ENCODE measurements around the gene TOM1. TPM values are rescaled to one million over a fixed set of nuclear protein-coding genes. Genes with fewer than 3 reads are reported as not detected.

TOM1 gene
- total and polyA plus RNA-seq, 7 experiments from 2014 or later = 32.3 to 225 (median 55.3) TPM

GRCh38 chr22:35318346-35319215 lies 18.9 kb downstream of the TOM1 start:
- Mint-ChIP-seq H3K4me3 (no peak overlapping the region), H3K36me3 (peaks cover 2 to 32% (median 4%) of the 10 kb centered on the region in 5 donors), H3K27me3 (no peaks in the 10 kb centered on the region), H3K27ac (no peak overlapping the region), H3K9me3 (no peaks in the 10 kb centered on the region), H3K4me1 (peaks cover 9 to 23% (median 18%) of the 10 kb centered on the region in 7 donors)
- intact Hi-C loops (cut with micrococcal nuclease) = no loop called here
- CTCF ChIA-PET = no interaction called here
- peaks cover 0 to 72% (median 17%) of the 10 kb centered on the region in 3 experiments for H3K36me3 ChIP-seq (ENCODE audit: control insufficient read depth in 2 of 3, insufficient read depth in 3 of 3, low read length in 3 of 3)
- DNase-seq (no peak), ATAC-seq (no peak)
- no peak overlapping the region for H3K4me3 ChIP-seq (ENCODE audit: low read length)
- no peak overlapping the region for H3K27ac ChIP-seq (ENCODE audit: low read depth, low read length)
- H3K4me1 ChIP-seq (ENCODE audit: control insufficient read depth in 2 of 2, insufficient read depth in 2 of 2, low read length in 2 of 2) = no peaks in the 10 kb centered on the region
- POLR2A ChIA-PET = interaction anchor here (0.6 kb wide), 1 partner anchor 78 kb away, joined by 5 read pairs; no protein-coding TSS in a partner anchor
- H3K9me3 ChIP-seq (ENCODE audit: control insufficient read depth in 2 of 3, low read length in 3 of 3) = no peaks in the 10 kb centered on the region
- H3K27me3 ChIP-seq (ENCODE audit: control insufficient read depth in 2 of 2, insufficient read depth in 2 of 2, low read length in 2 of 2) = no peaks in the 10 kb centered on the region

- ATAC-seq = no peak
- POLR2A ChIA-PET = interaction anchor here (0.6 to 0.7 kb wide), 2 partner anchors 18 to 79 kb away, joined by 3 to 5 read pairs; no protein-coding TSS in a partner anchor
- Mint-ChIP-seq H3K4me3 (no peak overlapping the region), H3K27ac (no peak overlapping the region), H3K4me1 (peaks cover 7 to 17% (median 12%) of the 10 kb centered on the region in 7 donors), H3K36me3 (peaks cover 3 to 38% (median 4%) of the 10 kb centered on the region in 5 donors), H3K9me3 (no peaks in the 10 kb centered on the region), H3K27me3 (no peaks in the 10 kb centered on the region)
- H3K36me3 ChIP-seq (ENCODE audit: control insufficient read depth in 2 of 3, insufficient read depth in 3 of 3, low read length in 3 of 3) = peaks cover 0 to 81% (median 17%) of the 10 kb centered on the region in 3 experiments
- intact Hi-C loops (cut with micrococcal nuclease) = no loop called here
- H3K27me3 ChIP-seq (ENCODE audit: control insufficient read depth in 2 of 2, insufficient read depth in 2 of 2, low read length in 2 of 2) = no peaks in the 10 kb centered on the region
- no peak for DNase-seq
- H3K27ac ChIP-seq (ENCODE audit: low read depth, low read length) = no peak overlapping the region
- H3K4me3 ChIP-seq (ENCODE audit: low read length) = no peak overlapping the region
- CTCF ChIA-PET = no interaction called here
- H3K4me1 ChIP-seq (ENCODE audit: control insufficient read depth in 2 of 2, insufficient read depth in 2 of 2, low read length in 2 of 2) = no peaks in the 10 kb centered on the region
- H3K9me3 ChIP-seq (ENCODE audit: control insufficient read depth in 2 of 3, low read length in 3 of 3) = no peaks in the 10 kb centered on the region
Measured at GRCh38 chr22:35319244-35319985, 19.7 kb downstream of the TOM1 start.

- ChIA-PET CTCF (no interaction called here), POLR2A (no interaction called here)
- Histone ChIP-seq H3K27me3 (ENCODE audit: control insufficient read depth in 2 of 2, insufficient read depth in 2 of 2, low read length in 2 of 2) (no peaks in the 10 kb centered on the region), H3K4me1 (ENCODE audit: control insufficient read depth in 2 of 2, insufficient read depth in 2 of 2, low read length in 2 of 2) (no peaks in the 10 kb centered on the region), H3K4me3 (ENCODE audit: low read length) (no peak overlapping the region), H3K27ac (ENCODE audit: low read depth, low read length) (no peak overlapping the region), H3K36me3 (ENCODE audit: control insufficient read depth in 2 of 3, insufficient read depth in 3 of 3, low read length in 3 of 3) (peaks cover 13 to 95% (median 20%) of the 10 kb centered on the region in 3 experiments), H3K9me3 (ENCODE audit: control insufficient read depth in 2 of 3, low read length in 3 of 3) (no peaks in the 10 kb centered on the region)
- no peaks in the 10 kb centered on the region for H3K27me3 Mint-ChIP-seq
- H3K9me3 Mint-ChIP-seq = no peaks in the 10 kb centered on the region
- no peak for DNase-seq
- ATAC-seq = no peak
- H3K27ac Mint-ChIP-seq = no peak overlapping the region
- peaks cover 0 to 7% (median 0%) of the 10 kb centered on the region in 7 donors for H3K4me1 Mint-ChIP-seq
- peaks cover 8 to 64% (median 14%) of the 10 kb centered on the region in 5 donors for H3K36me3 Mint-ChIP-seq
- intact Hi-C loops (cut with micrococcal nuclease) = no loop called here
- no peak overlapping the region for H3K4me3 Mint-ChIP-seq
Measured at GRCh38 chr22:35322126-35322525, 22.4 kb downstream of the TOM1 start.

GRCh38 chr22:35322893-35323292 lies 23.2 kb downstream of the TOM1 start:
- Histone ChIP-seq H3K4me1 (ENCODE audit: control insufficient read depth in 2 of 2, insufficient read depth in 2 of 2, low read length in 2 of 2) (no peaks in the 10 kb centered on the region), H3K27ac (ENCODE audit: low read depth, low read length) (no peak overlapping the region), H3K27me3 (ENCODE audit: control insufficient read depth in 2 of 2, insufficient read depth in 2 of 2, low read length in 2 of 2) (no peaks in the 10 kb centered on the region), H3K9me3 (ENCODE audit: control insufficient read depth in 2 of 3, low read length in 3 of 3) (no peaks in the 10 kb centered on the region), H3K4me3 (ENCODE audit: low read length) (no peak overlapping the region), H3K36me3 (ENCODE audit: control insufficient read depth in 2 of 3, insufficient read depth in 3 of 3, low read length in 3 of 3) (peaks cover 13 to 95% (median 21%) of the 10 kb centered on the region in 3 experiments)
- H3K4me3 Mint-ChIP-seq = no peak overlapping the region
- ChIA-PET CTCF (interaction anchor here (1.0 kb wide), 1 partner anchor 14 kb away, joined by 3 read pairs; no protein-coding TSS in a partner anchor), POLR2A (no interaction called here)
- peaks cover 0 to 7% (median 0%) of the 10 kb centered on the region in 7 donors for H3K4me1 Mint-ChIP-seq
- H3K36me3 Mint-ChIP-seq = peaks cover 8 to 65% (median 14%) of the 10 kb centered on the region in 5 donors
- intact Hi-C loops (cut with micrococcal nuclease) = no loop called here
- H3K27me3 Mint-ChIP-seq = no peaks in the 10 kb centered on the region
- DNase-seq (no peak), ATAC-seq (no peak)
- no peaks in the 10 kb centered on the region for H3K9me3 Mint-ChIP-seq
- no peak overlapping the region for H3K27ac Mint-ChIP-seq

- H3K9me3 Mint-ChIP-seq = no peaks in the 10 kb centered on the region
Measured at GRCh38 chr22:35323305-35323704, 23.6 kb downstream of the TOM1 start.

GRCh38 chr22:35324067-35324466 lies 24.4 kb downstream of the TOM1 start:
- peaks cover 2 to 7% of the 10 kb centered on the region in 2 donors for H3K4me1 ChIP-seq (ENCODE audit: control insufficient read depth in 2 of 2, insufficient read depth in 2 of 2, low read length in 2 of 2)
- intact Hi-C loops (cut with micrococcal nuclease) = no loop called here

More at GRCh38 chr22:35323305-35323704, 23.6 kb downstream of the TOM1 start:
- H3K4me3 ChIP-seq (ENCODE audit: low read length) = no peak overlapping the region
- intact Hi-C loops (cut with micrococcal nuclease) = no loop called here
- H3K4me1 ChIP-seq (ENCODE audit: control insufficient read depth in 2 of 2, insufficient read depth in 2 of 2, low read length in 2 of 2) = peaks cover 0 to 2% of the 10 kb centered on the region in 2 donors
- ChIA-PET CTCF (interaction anchor here (1.0 kb wide), 1 partner anchor 13 kb away, joined by 3 read pairs; no protein-coding TSS in a partner anchor), POLR2A (no interaction called here)
- peaks cover 13 to 95% (median 24%) of the 10 kb centered on the region in 3 experiments for H3K36me3 ChIP-seq (ENCODE audit: control insufficient read depth in 2 of 3, insufficient read depth in 3 of 3, low read length in 3 of 3)
- peaks cover 0 to 7% (median 3%) of the 10 kb centered on the region in 7 donors for H3K4me1 Mint-ChIP-seq
- H3K27ac Mint-ChIP-seq = no peak overlapping the region
- DNase-seq = no peak
- H3K27ac ChIP-seq (ENCODE audit: low read depth, low read length) = no peak overlapping the region
- no peaks in the 10 kb centered on the region for H3K27me3 Mint-ChIP-seq
- H3K4me3 Mint-ChIP-seq = no peak overlapping the region
- ATAC-seq = no peak
- no peaks in the 10 kb centered on the region for H3K9me3 ChIP-seq (ENCODE audit: control insufficient read depth in 2 of 3, low read length in 3 of 3)
- no peaks in the 10 kb centered on the region for H3K27me3 ChIP-seq (ENCODE audit: control insufficient read depth in 2 of 2, insufficient read depth in 2 of 2, low read length in 2 of 2)
- peaks cover 8 to 66% (median 14%) of the 10 kb centered on the region in 5 donors for H3K36me3 Mint-ChIP-seq

More at GRCh38 chr22:35324067-35324466, 24.4 kb downstream of the TOM1 start:
- H3K36me3 Mint-ChIP-seq = peaks cover 8 to 64% (median 14%) of the 10 kb centered on the region in 5 donors
- H3K36me3 ChIP-seq (ENCODE audit: control insufficient read depth in 2 of 3, insufficient read depth in 3 of 3, low read length in 3 of 3) = peaks cover 13 to 91% (median 20%) of the 10 kb centered on the region in 3 experiments
- H3K27ac Mint-ChIP-seq = no peak overlapping the region
- H3K27ac ChIP-seq (ENCODE audit: low read depth, low read length) = no peak overlapping the region
- ATAC-seq (no peak), DNase-seq (no peak)
- no peaks in the 10 kb centered on the region for H3K27me3 ChIP-seq (ENCODE audit: control insufficient read depth in 2 of 2, insufficient read depth in 2 of 2, low read length in 2 of 2)
- H3K9me3 Mint-ChIP-seq = no peaks in the 10 kb centered on the region
- H3K27me3 Mint-ChIP-seq = no peaks in the 10 kb centered on the region
- H3K4me3 ChIP-seq (ENCODE audit: low read length) = no peak overlapping the region
- H3K9me3 ChIP-seq (ENCODE audit: control insufficient read depth in 2 of 3, low read length in 3 of 3) = no peaks in the 10 kb centered on the region
- H3K4me1 Mint-ChIP-seq = peaks cover 0 to 8% (median 5%) of the 10 kb centered on the region in 7 donors
- no peak overlapping the region for H3K4me3 Mint-ChIP-seq
- ChIA-PET POLR2A (interaction anchor here (0.6 to 1.6 kb wide), 2 partner anchors 12 to 340 kb away, joined by 3 to 5 read pairs; no protein-coding TSS in a partner anchor), CTCF (interaction anchor here (0.9 kb wide), 1 partner anchor 13 kb away, joined by 4 read pairs; no protein-coding TSS in a partner anchor)
